Measurements from ENCODE around the gene KRTAP5-10. TPM values are rescaled to one million over a fixed set of nuclear protein-coding genes. Genes with fewer than 3 reads are reported as not detected.
A peak's percentile ranks its signal among the peaks of the same experiment; 100 is the strongest.
"Not testable (repeated sequence)": the region's sequence is repeated elsewhere in the genome, so short reads cannot be mapped to it uniquely, and the experiment has no call there.

KRTAP5-10 gene
- total RNA-seq, 1 donor from 2014 or later, result 0.16 TPM

GRCh38 chr11:71611218-71611910, 46.0 kb downstream of the KRTAP5-10 start:
- ATAC-seq, result not testable (repeated sequence)

- not testable (repeated sequence) for ATAC-seq
Measured at GRCh38 chr11:71613931-71614330, 48.6 kb downstream of the KRTAP5-10 start.

GRCh38 chr11:71614366-71614917, 49.1 kb downstream of the KRTAP5-10 start:
- not testable (repeated sequence) for ATAC-seq

DNA sequence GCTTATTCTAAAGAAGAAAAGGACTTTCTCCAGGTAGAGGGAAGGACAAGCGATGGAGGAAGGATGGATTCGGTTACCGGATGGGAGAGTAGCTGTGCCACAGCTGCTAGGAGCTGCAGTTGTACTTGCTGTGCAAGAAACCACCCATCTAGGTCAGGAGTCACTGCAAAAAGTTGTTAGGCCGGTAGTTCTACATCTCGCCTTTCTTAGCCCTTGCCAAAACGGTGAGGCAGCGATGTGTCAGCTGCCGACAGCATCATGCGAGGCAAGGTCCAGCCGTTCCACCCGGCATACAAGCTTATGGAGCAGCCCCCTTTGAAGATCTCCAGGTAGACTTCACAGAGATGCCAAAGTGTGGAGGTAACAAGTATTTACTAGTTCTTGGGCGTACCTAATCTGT, 49.6 kb downstream of the KRTAP5-10 start:
- peak; percentile 77 for ATAC-seq

Other genes with a start within 250 kb of the KRTAP5-10 start
- 130 TPM for gene DHCR7, start 117.2 kb upstream of the KRTAP5-10 start, total RNA-seq
- gene NADSYN1, start 112.4 kb upstream of the KRTAP5-10 start, total RNA-seq, result 67.7 TPM
- gene KRTAP5-7, start 38.3 kb upstream of the KRTAP5-10 start, total RNA-seq, result 0.16 TPM
- gene KRTAP5-8, start 27.5 kb upstream of the KRTAP5-10 start, total RNA-seq, result 0.32 TPM
- gene KRTAP5-9, start 17.1 kb upstream of the KRTAP5-10 start, total RNA-seq, result 0.36 TPM
- gene KRTAP5-11, start 17.3 kb downstream of the KRTAP5-10 start, total RNA-seq, result not detected

Data from esophagus mucosa (tissue), 1 donor.